Renal cortical epithelial cell (primary cell): ENCODE data around the gene LGALSL. TPM values are rescaled to one million over a fixed set of nuclear protein-coding genes. Genes with fewer than 3 reads are reported as not detected.

Source experiments
- DNase-seq: peaks from one replicate; pipeline ENCODE4 v3.0.0-alpha.2; 2011; ENCODE audit warnings: low read depth
- total RNA-seq: library from RNA; depleted of rRNA; stranded (reverse); fragments of >200 nt; gene quantifications from 2 replicates; pipeline ENCODE4 v1.2.3, GENCODE V29; 2014

The LGALSL gene
- total RNA-seq, 1 donor from 2014 or later, result 4.6 TPM

DNA sequence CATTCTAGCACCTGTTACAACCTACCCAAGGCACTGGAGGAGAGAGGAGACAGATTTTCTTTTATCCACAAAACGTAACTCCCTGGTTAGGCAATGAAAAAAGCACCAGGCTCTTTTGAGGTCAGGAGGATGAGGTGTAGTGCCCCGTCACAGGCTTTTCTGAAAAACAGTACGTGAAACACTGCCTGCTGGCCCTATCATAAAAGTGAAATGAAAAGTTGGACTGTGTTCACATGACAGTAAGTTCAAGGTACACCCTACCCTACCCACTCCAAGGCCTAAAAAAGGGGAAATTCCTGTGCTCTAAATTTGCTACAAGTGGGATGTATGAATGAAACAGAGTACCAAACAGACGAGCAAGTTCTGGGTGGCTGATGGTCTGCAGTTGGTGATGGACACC lies 17.6 kb downstream of the LGALSL start:
- no peak for DNase-seq

- DNase-seq, result no peak
Measured at GRCh38 chr2:64472881-64473280, 18.9 kb downstream of the LGALSL start.

DNA sequence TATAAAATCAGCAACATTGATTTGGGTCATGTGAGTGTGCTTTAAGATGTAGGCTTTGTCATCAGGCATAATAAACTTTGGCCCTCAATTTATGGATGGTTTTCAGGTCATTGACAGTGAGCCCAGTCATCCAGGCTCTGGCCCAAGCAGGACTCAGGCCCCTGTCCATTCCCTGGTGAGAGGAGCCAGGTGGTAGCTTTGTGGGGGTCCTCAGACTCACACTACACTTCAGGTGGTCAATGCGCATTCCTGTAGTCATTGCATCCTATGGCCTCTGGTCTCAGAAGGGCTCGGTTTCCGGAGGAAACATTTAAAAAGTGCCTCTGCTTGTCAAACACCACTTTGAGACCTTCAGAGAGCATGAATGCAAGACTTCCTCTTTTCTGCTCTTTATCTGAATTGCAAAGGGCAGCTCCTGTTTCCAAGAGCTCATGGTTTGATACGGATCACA lies 20.2 kb downstream of the LGALSL start:
- no peak for DNase-seq

GRCh38 chr2:64474636-64475035 lies 20.7 kb downstream of the LGALSL start:
- DNase-seq, result no peak

GRCh38 chr2:64477037-64477436 lies 23.1 kb downstream of the LGALSL start:
- no peak for DNase-seq

- no peak for DNase-seq
Measured at GRCh38 chr2:64477979-64478378, 24.0 kb downstream of the LGALSL start.

GRCh38 chr2:64478502-64479230 lies 24.7 kb downstream of the LGALSL start:
- DNase-seq, result no peak

DNA sequence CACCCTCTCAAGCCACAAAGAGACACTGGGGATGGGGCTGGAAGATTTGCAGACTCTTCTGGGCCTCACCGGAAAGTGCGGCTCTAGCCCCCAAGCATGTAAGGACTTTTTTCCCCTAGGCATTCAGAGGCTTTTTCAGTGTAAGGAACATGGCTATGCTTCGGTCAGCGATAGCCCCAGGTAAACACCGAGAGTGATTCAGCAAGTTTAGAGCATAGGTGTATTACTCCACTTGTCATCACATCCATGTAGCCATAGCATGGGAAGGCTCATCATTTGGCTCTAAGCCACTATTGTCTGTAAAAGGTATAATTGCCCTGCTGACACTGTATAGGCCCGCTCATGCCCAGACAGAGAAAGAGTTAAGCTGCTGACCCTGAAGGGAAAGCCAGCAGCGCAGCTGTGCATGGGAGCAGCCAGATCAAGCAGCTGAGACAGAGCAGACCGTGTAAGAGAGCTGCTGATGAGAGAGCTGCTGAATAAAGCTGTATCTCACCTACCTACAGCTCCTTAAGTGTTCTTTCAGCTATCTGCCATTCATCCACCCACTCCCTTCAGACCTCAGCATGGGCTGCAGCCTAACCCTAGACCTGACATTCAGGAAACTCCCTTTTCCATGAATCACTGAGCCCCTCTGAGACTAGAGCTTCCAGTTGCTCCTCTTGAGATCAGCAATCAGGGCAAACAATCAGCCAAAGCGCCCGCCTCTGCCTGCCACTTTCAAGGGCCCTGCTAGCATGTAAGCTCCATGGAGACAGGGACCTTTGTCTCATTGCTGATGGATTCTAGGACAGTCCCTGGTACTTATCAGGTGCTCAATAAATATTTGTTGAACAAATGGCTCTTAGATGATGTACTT lies 25.5 kb downstream of the LGALSL start:
- no peak for DNase-seq

- DNase-seq, result no peak
Measured at GRCh38 chr2:64481665-64482064, 27.7 kb downstream of the LGALSL start.

- no peak for DNase-seq
Measured at GRCh38 chr2:64482243-64482642, 28.3 kb downstream of the LGALSL start.

GRCh38 chr2:64482765-64483504 lies 29.0 kb downstream of the LGALSL start:
- peak; percentile 41 for DNase-seq

DNA sequence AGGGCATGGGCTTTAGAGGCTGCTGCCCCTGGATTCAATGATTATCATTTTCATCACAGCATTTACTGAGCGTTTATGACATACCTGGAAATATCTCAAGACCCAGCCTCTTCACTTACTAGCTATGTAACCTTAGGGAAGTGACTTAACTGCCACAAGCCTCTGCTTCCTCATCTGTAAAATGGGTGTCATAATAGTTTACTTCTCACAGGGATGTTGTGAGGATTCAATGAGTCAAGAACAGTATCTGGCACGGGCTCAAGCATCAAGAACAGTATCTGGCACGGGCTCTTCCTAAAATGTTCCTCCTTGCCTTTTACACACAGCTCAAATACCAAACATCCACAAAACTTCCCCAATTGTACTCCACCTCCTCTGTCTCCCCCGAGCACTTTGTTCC lies 31.4 kb downstream of the LGALSL start:
- DNase-seq, result no peak

GRCh38 chr2:64485961-64486360 lies 32.0 kb downstream of the LGALSL start:
- DNase-seq, result no peak

- DNase-seq, result no peak
Measured at GRCh38 chr2:64487256-64488049, 33.5 kb downstream of the LGALSL start.

DNA sequence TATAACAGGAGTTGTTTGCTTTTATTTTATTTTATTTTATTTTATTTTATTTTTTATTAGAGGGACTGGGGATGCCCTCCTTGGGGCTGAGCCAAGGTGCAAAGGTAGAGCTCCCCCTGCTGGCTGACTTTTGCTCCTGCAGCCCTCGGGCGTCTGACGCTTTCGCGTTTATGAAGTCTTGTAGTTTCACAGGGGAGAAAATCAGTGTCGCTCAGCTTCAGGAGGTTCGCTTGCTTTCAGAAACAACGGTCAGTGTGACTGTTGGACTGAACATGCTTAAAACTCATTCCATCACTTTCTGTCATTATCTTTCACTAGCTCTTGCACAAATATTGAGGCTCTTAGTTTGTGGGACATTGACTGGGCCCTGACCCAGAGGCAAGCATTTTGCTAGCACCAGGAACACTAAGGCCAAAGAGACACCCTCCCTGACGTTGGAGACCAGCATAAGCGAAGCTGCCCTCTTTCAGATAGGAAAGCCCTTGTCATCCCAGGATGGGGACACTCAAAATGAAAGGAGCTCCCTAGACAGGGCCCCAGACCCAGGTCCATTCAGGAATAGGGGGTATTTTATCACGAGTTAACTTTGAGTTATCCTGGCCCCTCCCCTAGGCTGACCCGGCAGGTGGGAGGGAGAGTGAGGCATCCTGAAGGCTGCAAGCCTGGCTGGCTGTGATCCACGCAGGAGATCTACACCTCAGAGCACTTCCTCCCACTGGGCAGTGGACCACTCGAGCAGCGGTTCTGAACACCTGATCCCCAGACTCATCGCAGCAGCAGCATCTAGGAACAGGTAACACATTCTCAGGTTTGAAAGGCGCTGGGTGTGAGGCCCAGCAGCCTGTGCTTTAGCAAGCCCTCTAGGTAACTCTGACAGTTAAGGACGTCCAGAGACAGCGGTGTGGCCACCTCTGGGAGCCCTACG lies 34.4 kb downstream of the LGALSL start:
- peak; percentile 40 for DNase-seq

DNA sequence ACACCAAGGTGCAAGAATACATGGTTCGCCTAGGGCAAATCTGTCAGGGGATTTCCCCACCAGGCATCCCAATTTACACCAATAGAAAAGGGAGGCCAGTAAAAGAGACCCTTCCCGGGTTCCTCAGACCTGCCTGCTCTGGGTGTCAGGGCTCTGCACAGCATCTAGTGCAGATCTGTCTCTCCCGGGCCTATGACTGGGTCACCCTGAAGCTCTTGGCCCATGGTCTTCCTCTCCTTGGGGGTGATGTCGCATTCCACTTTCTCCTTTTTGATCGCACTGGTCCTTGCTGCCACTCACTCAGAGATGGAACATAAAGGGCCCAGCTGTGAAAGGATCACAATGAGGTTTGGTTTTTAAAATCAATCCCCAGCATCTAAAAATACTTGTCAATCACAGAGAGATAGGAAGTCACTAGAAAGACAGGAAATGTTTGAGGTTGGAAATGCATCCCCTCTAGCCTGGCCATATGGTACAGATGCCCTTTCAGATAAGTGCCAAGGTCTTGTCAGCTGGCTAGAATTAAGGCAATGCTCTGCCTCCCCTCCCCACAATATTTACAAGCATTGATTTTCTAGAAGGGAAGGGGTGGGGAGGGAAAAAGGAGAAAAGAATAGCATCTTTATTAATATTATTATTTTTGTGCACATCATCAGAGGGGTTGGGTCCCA lies 35.3 kb downstream of the LGALSL start:
- no peak for DNase-seq

DNA sequence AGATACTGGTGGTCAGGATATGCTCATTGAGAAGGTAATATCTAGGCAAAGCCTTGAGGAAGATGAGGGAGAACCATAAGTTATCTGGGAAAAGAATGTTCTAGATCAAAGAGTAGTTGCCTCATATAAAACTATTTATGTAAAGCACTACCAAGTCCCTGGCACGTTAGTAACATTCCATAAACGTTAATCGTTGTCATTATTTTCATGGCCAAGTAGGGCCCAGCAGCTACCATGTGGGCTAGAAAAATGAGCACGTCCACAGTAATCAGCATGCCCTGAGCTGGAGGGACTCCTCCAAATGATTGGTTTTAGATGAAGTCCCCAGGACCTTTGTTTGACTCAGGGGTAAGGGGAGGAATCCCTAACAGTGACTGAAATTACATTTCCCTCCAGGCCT lies 37.5 kb downstream of the LGALSL start:
- DNase-seq, result no peak

- DNase-seq, result no peak
Measured at GRCh38 chr2:64492272-64492671, 38.3 kb downstream of the LGALSL start.

GRCh38 chr2:64492821-64493220 lies 38.9 kb downstream of the LGALSL start:
- DNase-seq, result no peak

DNA sequence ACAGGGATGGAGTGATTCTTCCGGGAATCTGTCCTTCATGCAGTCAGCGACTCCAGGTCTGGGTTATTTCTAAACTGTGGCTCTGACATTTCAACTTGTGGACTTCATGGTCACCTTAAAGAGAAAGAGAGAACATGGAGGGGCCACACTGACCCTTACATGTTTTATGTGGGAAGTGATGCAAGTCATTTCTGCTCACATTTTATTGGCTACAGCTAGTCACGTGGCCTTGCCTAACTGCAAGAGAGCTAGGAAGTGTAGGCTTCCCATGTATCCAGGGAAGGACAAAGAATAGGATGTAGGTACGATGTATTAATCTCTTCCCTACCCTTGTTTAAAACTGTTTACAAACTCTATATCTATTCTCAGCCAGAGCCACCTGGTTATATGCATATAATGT lies 39.8 kb downstream of the LGALSL start:
- DNase-seq, result no peak
